ENCODE measurements around the gene RIMS1. TPM values are rescaled to one million over a fixed set of nuclear protein-coding genes. Genes with fewer than 3 reads are reported as not detected.

The RIMS1 gene
- total RNA-seq, 3 donors from 2014 or later (not counting 1 experiment from before 2014, with no cell fraction given): not detected

GRCh38 chr6:71913444-71914234 is 27.3 kb downstream of the RIMS1 start:
- Mint-ChIP-seq H3K4me1 (no peaks in the 10 kb centered on the region), H3K27ac (no peak overlapping the region), H3K27me3 (ENCODE audit: low read depth in 2 of 2) (no peaks in the 10 kb centered on the region), H3K36me3 (no peaks in the 10 kb centered on the region), H3K9me3 (peaks cover 0 to 3% of the 10 kb centered on the region in 2 donors), H3K4me3 (no peak overlapping the region)
- H3K27me3 ChIP-seq (ENCODE audit: control insufficient read depth, insufficient read depth, low read length): no peaks in the 10 kb centered on the region
- no peak for DNase-seq
- intact Hi-C loops (cut with micrococcal nuclease): no loop called here
- H3K4me1 ChIP-seq (ENCODE audit: control insufficient read depth, insufficient read depth, low read length): no peaks in the 10 kb centered on the region
- no peak overlapping the region for H3K4me3 ChIP-seq (ENCODE audit: low read length)
- WGBS (ENCODE audit: insufficient coverage): no CpG with 5 or more reads among the region's 1 CpG
- no peaks in the 10 kb centered on the region for H3K36me3 ChIP-seq (ENCODE audit: control insufficient read depth, insufficient read depth, low read length)
- no peak for TF ChIP-seq CTCF (IDR thresholded peaks at IDR 0.05)
- H3K9me3 ChIP-seq (ENCODE audit: control insufficient read depth, insufficient read depth, low read length): no peaks in the 10 kb centered on the region
- no peak for ATAC-seq
- H3K27ac ChIP-seq (ENCODE audit: low read length): no peak overlapping the region

GRCh38 chr6:71929047-71929446 is 42.7 kb downstream of the RIMS1 start:
- H3K36me3 Mint-ChIP-seq: no peaks in the 10 kb centered on the region
- peaks cover 0 to 6% of the 10 kb centered on the region in 2 donors for H3K9me3 Mint-ChIP-seq
- no peaks in the 10 kb centered on the region for H3K27me3 Mint-ChIP-seq (ENCODE audit: low read depth in 2 of 2)
- Histone ChIP-seq H3K9me3 (ENCODE audit: control insufficient read depth, insufficient read depth, low read length) (no peaks in the 10 kb centered on the region), H3K4me3 (ENCODE audit: low read length) (no peak overlapping the region), H3K27me3 (ENCODE audit: control insufficient read depth, insufficient read depth, low read length) (no peaks in the 10 kb centered on the region), H3K27ac (ENCODE audit: low read length) (no peak overlapping the region), H3K4me1 (ENCODE audit: control insufficient read depth, insufficient read depth, low read length) (no peaks in the 10 kb centered on the region), H3K36me3 (ENCODE audit: control insufficient read depth, insufficient read depth, low read length) (no peaks in the 10 kb centered on the region)
- no peak for ATAC-seq
- no peak for DNase-seq
- no peaks in the 10 kb centered on the region for H3K4me1 Mint-ChIP-seq
- TF ChIP-seq CTCF (IDR thresholded peaks at IDR 0.05): no peak
- no peak overlapping the region for H3K27ac Mint-ChIP-seq
- H3K4me3 Mint-ChIP-seq: no peak overlapping the region
- WGBS (ENCODE audit: insufficient coverage): 71% methylated on average over 1 of the region's 1 CpG
- intact Hi-C loops (cut with micrococcal nuclease): no loop called here

- no peak overlapping the region for H3K4me3 ChIP-seq (ENCODE audit: low read length)
- no peaks in the 10 kb centered on the region for H3K4me1 ChIP-seq (ENCODE audit: control insufficient read depth, insufficient read depth, low read length)
- 67% methylated on average over 1 of the region's 1 CpG for WGBS (ENCODE audit: insufficient coverage)
- H3K4me3 Mint-ChIP-seq: no peak overlapping the region
- no peak overlapping the region for H3K27ac Mint-ChIP-seq
- H3K4me1 Mint-ChIP-seq: no peaks in the 10 kb centered on the region
- no peaks in the 10 kb centered on the region for H3K27me3 Mint-ChIP-seq (ENCODE audit: low read depth in 2 of 2)
- H3K36me3 Mint-ChIP-seq: no peaks in the 10 kb centered on the region
- no peak for TF ChIP-seq CTCF (IDR thresholded peaks at IDR 0.05)
- intact Hi-C loops (cut with micrococcal nuclease): no loop called here
- H3K9me3 ChIP-seq (ENCODE audit: control insufficient read depth, insufficient read depth, low read length): no peaks in the 10 kb centered on the region
- ATAC-seq: no peak
- H3K27ac ChIP-seq (ENCODE audit: low read length): no peak overlapping the region
- peaks cover 9 to 12% of the 10 kb centered on the region in 2 donors for H3K9me3 Mint-ChIP-seq
- H3K27me3 ChIP-seq (ENCODE audit: control insufficient read depth, insufficient read depth, low read length): no peaks in the 10 kb centered on the region
- H3K36me3 ChIP-seq (ENCODE audit: control insufficient read depth, insufficient read depth, low read length): no peaks in the 10 kb centered on the region
- DNase-seq: no peak
Observed at GRCh38 chr6:71933881-71934280, 47.5 kb downstream of the RIMS1 start.

GRCh38 chr6:71965404-71965803 is 79.1 kb downstream of the RIMS1 start:
- no peaks in the 10 kb centered on the region for H3K4me1 Mint-ChIP-seq
- no peak for DNase-seq

More at GRCh38 chr6:71965404-71965803, 79.1 kb downstream of the RIMS1 start:
- Mint-ChIP-seq H3K9me3 (peaks cover 8 to 10% of the 10 kb centered on the region in 2 donors), H3K27me3 (ENCODE audit: low read depth in 2 of 2) (no peaks in the 10 kb centered on the region), H3K4me3 (no peak overlapping the region), H3K36me3 (no peaks in the 10 kb centered on the region), H3K27ac (no peak overlapping the region)
- no peak for ATAC-seq
- H3K36me3 ChIP-seq (ENCODE audit: control insufficient read depth, insufficient read depth, low read length): no peaks in the 10 kb centered on the region
- H3K4me1 ChIP-seq (ENCODE audit: control insufficient read depth, insufficient read depth, low read length): no peaks in the 10 kb centered on the region
- H3K27me3 ChIP-seq (ENCODE audit: control insufficient read depth, insufficient read depth, low read length): no peaks in the 10 kb centered on the region
- intact Hi-C loops (cut with micrococcal nuclease): no loop called here
- TF ChIP-seq CTCF (IDR thresholded peaks at IDR 0.05): no peak
- H3K27ac ChIP-seq (ENCODE audit: low read length): no peak overlapping the region
- H3K9me3 ChIP-seq (ENCODE audit: control insufficient read depth, insufficient read depth, low read length): no peaks in the 10 kb centered on the region
- no peak overlapping the region for H3K4me3 ChIP-seq (ENCODE audit: low read length)
- 91% methylated on average over 7 of the region's 7 CpGs for WGBS (ENCODE audit: insufficient coverage)
